H1 (cell line): Measurements from ENCODE around the gene BRD8. TPM values are rescaled to one million over a fixed set of nuclear protein-coding genes. Genes with fewer than 3 reads are reported as not detected.

Source experiments
- ATF2 ChIP-seq: IDR thresholded peaks from 2 replicates; pipeline ENCODE4 v1.6.1; 2012; ENCODE audit warnings: low read length, inconsistent platforms
- BRCA1 ChIP-seq: IDR thresholded peaks from 2 replicates; pipeline ENCODE4 v1.6.1; 2012; ENCODE audit warnings: low read depth, low read length, improper control_type of control experiment
- CBX5 ChIP-seq: fragments of 300-800, 300-1000 bp; sonication (generic); IDR thresholded peaks from 2 replicates; pipeline ENCODE4 v1.7.1; 2016; ENCODE audit warnings: antibody characterized with exemption, low read length, low read depth
- CREB1 ChIP-seq: IDR thresholded peaks from 2 replicates; pipeline ENCODE4 v1.6.1; 2012; ENCODE audit warnings: inconsistent platforms
- EZH2 ChIP-seq: fragments of 200-600 bp; sonication (generic); IDR thresholded peaks from 2 replicates; pipeline ENCODE4 v1.7.1; 2012; ENCODE audit warnings: low read depth, mild to moderate bottlenecking, moderate library complexity, low read length, inconsistent platforms; ENCODE audit not compliant: severe bottlenecking
- GTF2F1 ChIP-seq: IDR thresholded peaks from 2 replicates; pipeline ENCODE4 v1.6.1; 2012; ENCODE audit warnings: low read depth, low read length, improper control_type of control experiment, borderline replicate concordance
- KDM5A ChIP-seq: fragments of 200-600 bp; IDR thresholded peaks from 2 replicates; pipeline ENCODE4 v1.7.1; 2012; ENCODE audit warnings: mild to moderate bottlenecking, low read length, inconsistent platforms, mixed read lengths
- POLR2A ChIP-seq, 2 experiments: IDR thresholded peaks; 1 replicate in 1 of 2; 2 replicates in 1 of 2; pipeline ENCODE4 v1.6.1; 2011; ENCODE audit warnings: low read depth in 2 of 2, low read length in 2 of 2, mild to moderate bottlenecking in 2 of 2; ENCODE audit errors: control extremely low read depth in 1 of 2
- RBBP5 ChIP-seq: IDR thresholded peaks from 2 replicates; pipeline ENCODE4 v1.7.1; 2012; ENCODE audit warnings: low read depth, mild to moderate bottlenecking, inconsistent platforms, low read length, moderate library complexity, borderline replicate concordance
- SAP30 ChIP-seq: fragments of 300-600 bp; sonication (generic); IDR thresholded peaks from 2 replicates; pipeline ENCODE4 v1.7.1; 2012; ENCODE audit warnings: low read length, moderate library complexity, mild to moderate bottlenecking, inconsistent platforms; ENCODE audit not compliant: insufficient read depth, insufficient replicate concordance
- SP1 ChIP-seq: IDR thresholded peaks from 2 replicates; pipeline ENCODE4 v1.6.1; 2011; ENCODE audit warnings: low read depth, low read length
- SP4 ChIP-seq: IDR thresholded peaks from 2 replicates; pipeline ENCODE4 v1.6.1; 2012; ENCODE audit warnings: low read length, inconsistent platforms
- polyA plus RNA-seq, 7 experiments: library from polyadenylated mRNA; depleted of rRNA in 3 of 7; stranded (reverse) in 5 of 7; unstranded in 2 of 7; fragments of >200 nt in 5 of 7; fragments of 200-250 nt in 2 of 7; gene quantifications; 1 replicate in 5 of 7; 2 replicates in 1 of 7; 4 replicates in 1 of 7; pipeline versions ENCODE4 v1.2.1 to v1.2.3, GENCODE V29; 2011 to 2013; ENCODE audit warnings: missing spikeins in 2 of 7, mixed read lengths in 2 of 7
- total RNA-seq: library from RNA; stranded (reverse); fragmentation: NEBNext Ultra II Directional; extraction: Animal tissue kit (Norgen Biotek cat#: 25700); gene quantifications from 2 replicates; pipeline ENCODE4 v1.2.1, GENCODE V29; 2021
- TF ChIP-seq, protein P1 (sequence below), 3 experiments: IDR thresholded peaks; 1 replicate in 2 of 3; 2 replicates in 1 of 3; pipeline versions ENCODE4 v1.5.1 to v1.6.1; 2011; ENCODE audit warnings: low read length in 3 of 3, mild to moderate bottlenecking in 3 of 3, inconsistent platforms in 2 of 3, low read depth in 1 of 3, moderate library complexity in 1 of 3; ENCODE audit not compliant: insufficient read depth in 1 of 3; ENCODE audit errors: control extremely low read depth in 1 of 3

BRD8 gene
- total and polyA plus RNA-seq, 2 of the 8 experiments (the other 6 are each of a cell fraction or from before 2014, with no cell fraction given), result 37.8 to 75.8 TPM

- TF ChIP-seq EZH2 (no peak), SP4 (no peak), KDM5A (no peak), CREB1 (no peak), GTF2F1 (no peak), SP1 (0 out of 2 replicates have a peak, but pooled peaks have one; percentile 34), BRCA1 (no peak), ATF2 (no peak), POLR2A (IDR thresholded peaks at IDR 0.05; ENCODE audit: control extremely low read depth in 1 of 2, low read depth in 2 of 2, low read length in 2 of 2) (no peak), SAP30 (peak; percentile 39), RBBP5 (no peak), CBX5 (no peak)
- TF ChIP-seq, protein P1, sequence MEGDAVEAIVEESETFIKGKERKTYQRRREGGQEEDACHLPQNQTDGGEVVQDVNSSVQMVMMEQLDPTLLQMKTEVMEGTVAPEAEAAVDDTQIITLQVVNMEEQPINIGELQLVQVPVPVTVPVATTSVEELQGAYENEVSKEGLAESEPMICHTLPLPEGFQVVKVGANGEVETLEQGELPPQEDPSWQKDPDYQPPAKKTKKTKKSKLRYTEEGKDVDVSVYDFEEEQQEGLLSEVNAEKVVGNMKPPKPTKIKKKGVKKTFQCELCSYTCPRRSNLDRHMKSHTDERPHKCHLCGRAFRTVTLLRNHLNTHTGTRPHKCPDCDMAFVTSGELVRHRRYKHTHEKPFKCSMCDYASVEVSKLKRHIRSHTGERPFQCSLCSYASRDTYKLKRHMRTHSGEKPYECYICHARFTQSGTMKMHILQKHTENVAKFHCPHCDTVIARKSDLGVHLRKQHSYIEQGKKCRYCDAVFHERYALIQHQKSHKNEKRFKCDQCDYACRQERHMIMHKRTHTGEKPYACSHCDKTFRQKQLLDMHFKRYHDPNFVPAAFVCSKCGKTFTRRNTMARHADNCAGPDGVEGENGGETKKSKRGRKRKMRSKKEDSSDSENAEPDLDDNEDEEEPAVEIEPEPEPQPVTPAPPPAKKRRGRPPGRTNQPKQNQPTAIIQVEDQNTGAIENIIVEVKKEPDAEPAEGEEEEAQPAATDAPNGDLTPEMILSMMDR (IDR thresholded peaks at IDR 0.05; ENCODE audit: control extremely low read depth in 1 of 3, insufficient read depth in 1 of 3, low read depth in 1 of 3, low read length in 3 of 3), result no peak
These were observed 39.3 kb downstream of the BRD8 start, which contains the start of gene NME5 (continued) for GRCh38 chr5:138138949-138139780.
